GM06990 (cell line): ENCODE results near the gene CHD2.

Experiments used
- DNase-seq: peaks from one replicate; pipeline ENCODE4 v3.0.0-alpha.2; 2011; ENCODE audit not compliant: insufficient read length; ENCODE audit errors: extremely low read depth
- H3K27me3 ChIP-seq: replicated peaks from 2 replicates; pipeline ENCODE4 v1.6.0; 2011; ENCODE audit warnings: low read length; ENCODE audit not compliant: control insufficient read depth, insufficient read depth
- H3K36me3 ChIP-seq: 2 replicates; pipeline ENCODE4 v1.5.1; 2011; ENCODE audit warnings: low read length; ENCODE audit not compliant: control insufficient read depth, insufficient read depth
- H3K4me3 ChIP-seq: replicated peaks from 2 replicates; pipeline ENCODE4 v1.5.1; 2011; ENCODE audit warnings: low read depth, mild to moderate bottlenecking, control low read depth, low read length
- CTCF ChIP-seq: IDR thresholded peaks from 2 replicates; pipeline ENCODE4 v1.5.1; 2011; ENCODE audit warnings: low read length, control low read depth, mild to moderate bottlenecking, inconsistent platforms; ENCODE audit not compliant: insufficient read depth, poor library complexity, severe bottlenecking

The CHD2 gene

GRCh38 chr15:93007994-93008393 is 107.9 kb downstream of the CHD2 start:
- DNase-seq, result no peak
- no peak overlapping the region for H3K4me3 ChIP-seq
- peaks cover 36% of the 10 kb centered on the region for H3K36me3 ChIP-seq
- H3K27me3 ChIP-seq, result no peaks in the 10 kb centered on the region
- no peak for TF ChIP-seq CTCF

GRCh38 chr15:93012786-93013185 is 112.7 kb downstream of the CHD2 start:
- peaks cover 41% of the 10 kb centered on the region for H3K36me3 ChIP-seq

GRCh38 chr15:93017526-93017925 is 117.4 kb downstream of the CHD2 start:
- peaks cover 43% of the 10 kb centered on the region for H3K36me3 ChIP-seq
- H3K27me3 ChIP-seq, result no peaks in the 10 kb centered on the region
- no peak for DNase-seq
- H3K4me3 ChIP-seq, result no peak overlapping the region
- no peak for TF ChIP-seq CTCF

More at GRCh38 chr15:93012786-93013185, 112.7 kb downstream of the CHD2 start:
- no peak overlapping the region for H3K4me3 ChIP-seq
- no peak for DNase-seq
- TF ChIP-seq CTCF, result no peak
- no peaks in the 10 kb centered on the region for H3K27me3 ChIP-seq

GRCh38 chr15:93018574-93018973 is 118.5 kb downstream of the CHD2 start:
- no peaks in the 10 kb centered on the region for H3K27me3 ChIP-seq
- no peak overlapping the region for H3K4me3 ChIP-seq
- DNase-seq, result no peak
- TF ChIP-seq CTCF, result no peak
- peaks cover 37% of the 10 kb centered on the region for H3K36me3 ChIP-seq

GRCh38 chr15:93019090-93019489 is 119.0 kb downstream of the CHD2 start:
- peaks cover 37% of the 10 kb centered on the region for H3K36me3 ChIP-seq
- no peak for DNase-seq

More at GRCh38 chr15:93019090-93019489, 119.0 kb downstream of the CHD2 start:
- no peaks in the 10 kb centered on the region for H3K27me3 ChIP-seq
- TF ChIP-seq CTCF, result no peak
- H3K4me3 ChIP-seq, result no peak overlapping the region
